ENCODE measurements around the gene CWC27. TPM values are rescaled to one million over a fixed set of nuclear protein-coding genes. Genes with fewer than 3 reads are reported as not detected.

Gene CWC27
- total RNA-seq, 2 donors from 2014 or later, result 8.5 to 12.5 TPM

GRCh38 chr5:65020492-65020891, 251.8 kb downstream of the CWC27 start:
- no peak overlapping the region for H3K27ac ChIP-seq
- H3K27me3 ChIP-seq (replicated peaks; ENCODE audit: insufficient read depth), result no peaks in the 10 kb centered on the region
- no peak for DNase-seq (ENCODE audit: low spot score)
- intact Hi-C loops (cut with DNase I), result no loop called here
- H3K4me1 ChIP-seq (replicated peaks), result no peaks in the 10 kb centered on the region
- TF ChIP-seq POLR2AphosphoS5 (IDR thresholded peaks at IDR 0.05) (no peak), CTCF (IDR thresholded peaks at IDR 0.05) (no peak), POLR2A (IDR thresholded peaks at IDR 0.05) (no peak)
- H3K36me3 ChIP-seq, result no peaks in the 10 kb centered on the region
- no peaks in the 10 kb centered on the region for H3K9me3 ChIP-seq
- no peak overlapping the region for H3K4me3 ChIP-seq

- 74% methylated on average over 1 of the region's 1 CpG for WGBS
- Histone ChIP-seq H3K27me3 (replicated peaks; ENCODE audit: insufficient read depth) (no peaks in the 10 kb centered on the region), H3K9me3 (no peaks in the 10 kb centered on the region), H3K4me1 (replicated peaks) (no peaks in the 10 kb centered on the region), H3K36me3 (no peaks in the 10 kb centered on the region), H3K27ac (no peak overlapping the region), H3K4me3 (no peak overlapping the region)
- no peak for TF ChIP-seq POLR2AphosphoS5 (IDR thresholded peaks at IDR 0.05)
- TF ChIP-seq POLR2A (IDR thresholded peaks at IDR 0.05), result no peak
- TF ChIP-seq CTCF (IDR thresholded peaks at IDR 0.05), result no peak
- intact Hi-C loops (cut with DNase I), result no loop called here
- no peak for DNase-seq (ENCODE audit: low spot score)
These were observed 252.9 kb downstream of the CWC27 start for GRCh38 chr5:65021527-65022226.

DNA sequence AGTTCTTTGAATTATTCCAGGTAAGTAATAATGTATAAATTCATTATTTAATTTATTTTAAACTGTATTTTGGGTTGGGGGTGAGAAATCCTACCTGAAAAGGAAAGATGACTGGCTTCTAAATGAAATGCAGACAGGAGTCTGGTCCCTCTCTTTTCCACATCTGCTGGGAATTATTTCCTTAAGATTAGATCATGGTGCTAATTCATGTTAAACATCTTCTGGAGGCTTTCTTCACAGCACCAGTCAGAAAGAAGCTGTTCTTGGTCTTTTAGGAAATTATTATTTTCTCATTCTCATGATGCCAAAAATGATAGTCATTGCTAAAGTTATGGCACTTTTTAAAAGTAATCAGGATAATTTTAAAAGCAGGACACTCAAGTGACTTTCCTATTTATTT, 254.2 kb downstream of the CWC27 start:
- TF ChIP-seq POLR2AphosphoS5 (IDR thresholded peaks at IDR 0.05) (no peak), CTCF (IDR thresholded peaks at IDR 0.05) (no peak), POLR2A (IDR thresholded peaks at IDR 0.05) (no peak)
- Histone ChIP-seq H3K4me3 (no peak overlapping the region), H3K9me3 (no peaks in the 10 kb centered on the region), H3K36me3 (no peaks in the 10 kb centered on the region), H3K4me1 (replicated peaks) (no peaks in the 10 kb centered on the region), H3K27ac (no peak overlapping the region), H3K27me3 (replicated peaks; ENCODE audit: insufficient read depth) (no peaks in the 10 kb centered on the region)
- no peak for DNase-seq (ENCODE audit: low spot score)
- intact Hi-C loops (cut with DNase I), result no loop called here

DNA sequence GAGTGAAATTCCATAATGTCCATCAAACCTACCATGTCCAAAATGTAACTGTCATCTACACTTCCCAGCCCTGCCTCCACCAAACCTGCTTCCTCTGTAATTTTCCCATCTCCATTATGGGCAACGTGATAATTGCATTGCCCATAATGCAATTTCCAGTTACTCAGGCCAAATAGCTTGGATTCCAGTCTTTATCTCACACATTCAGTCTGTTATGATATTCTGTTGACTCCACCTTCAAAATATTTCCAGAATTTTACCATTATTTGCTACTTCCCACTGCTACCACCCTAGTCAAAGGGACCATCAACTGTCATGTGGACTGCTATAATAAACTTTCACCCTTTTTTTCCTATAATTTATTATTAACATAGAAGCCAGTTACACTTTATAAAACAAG, 256.0 kb downstream of the CWC27 start:
- no peak overlapping the region for H3K27ac ChIP-seq
- 90% methylated on average over 1 of the region's 1 CpG for WGBS
- no peaks in the 10 kb centered on the region for H3K27me3 ChIP-seq (replicated peaks; ENCODE audit: insufficient read depth)
- TF ChIP-seq POLR2AphosphoS5 (IDR thresholded peaks at IDR 0.05) (no peak), POLR2A (IDR thresholded peaks at IDR 0.05) (no peak), CTCF (IDR thresholded peaks at IDR 0.05) (no peak)
- intact Hi-C loops (cut with DNase I), result no loop called here
- H3K4me1 ChIP-seq (replicated peaks), result no peaks in the 10 kb centered on the region
- no peaks in the 10 kb centered on the region for H3K9me3 ChIP-seq
- H3K36me3 ChIP-seq, result no peaks in the 10 kb centered on the region
- no peak overlapping the region for H3K4me3 ChIP-seq
- no peak for DNase-seq (ENCODE audit: low spot score)

DNA sequence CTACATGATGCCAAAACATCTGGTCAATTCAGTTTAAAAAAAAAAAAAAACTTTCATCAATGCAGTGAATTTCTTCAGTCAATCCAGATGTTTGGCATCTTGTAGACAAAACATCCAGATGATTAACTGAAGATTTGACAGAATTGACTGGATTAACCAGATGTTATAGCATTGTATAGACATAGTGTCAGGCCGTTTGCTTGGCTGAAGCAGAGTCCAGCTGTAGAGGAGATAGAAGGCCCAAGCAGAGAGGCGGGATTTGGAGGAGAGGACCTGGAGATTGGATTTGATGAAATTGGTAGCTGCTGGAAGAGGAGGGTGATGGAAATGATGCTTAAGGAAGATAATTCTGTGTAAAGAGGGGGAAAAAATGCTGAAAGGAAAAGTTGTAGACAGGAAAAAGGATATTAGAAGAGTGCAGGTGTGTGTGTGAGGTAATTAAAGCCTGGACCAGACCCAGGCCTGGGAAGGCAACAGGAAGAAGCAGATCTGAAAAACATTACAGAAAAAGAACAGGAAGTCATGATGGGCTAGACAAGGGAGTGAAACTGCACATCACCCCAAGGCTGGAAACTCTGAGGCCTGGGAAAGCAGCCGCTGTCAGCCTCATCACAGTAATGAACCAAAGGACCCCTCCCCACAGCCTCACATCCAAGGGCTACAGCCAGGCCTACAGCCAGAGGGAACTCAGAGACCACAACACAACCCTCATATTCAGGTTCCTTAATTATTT, 258.3 kb downstream of the CWC27 start:
- intact Hi-C loops (cut with DNase I), result no loop called here
- H3K4me3 ChIP-seq, result no peak overlapping the region
- no peaks in the 10 kb centered on the region for H3K36me3 ChIP-seq
- H3K27ac ChIP-seq, result no peak overlapping the region
- TF ChIP-seq POLR2A (IDR thresholded peaks at IDR 0.05) (no peak), POLR2AphosphoS5 (IDR thresholded peaks at IDR 0.05) (no peak), CTCF (IDR thresholded peaks at IDR 0.05) (no peak)
- no peaks in the 10 kb centered on the region for H3K9me3 ChIP-seq
- no peak for DNase-seq (ENCODE audit: low spot score)
- WGBS, result 89% methylated on average over 3 of the region's 3 CpGs
- H3K4me1 ChIP-seq (replicated peaks), result no peaks in the 10 kb centered on the region
- H3K27me3 ChIP-seq (replicated peaks; ENCODE audit: insufficient read depth), result no peaks in the 10 kb centered on the region
